H1 (cell line): ENCODE measurements around the gene BHMT. TPM values are rescaled to one million over a fixed set of nuclear protein-coding genes. Genes with fewer than 3 reads are reported as not detected.

Experiments used
- CTCF ChIA-PET: fragments of 300-600 bp; sonication (Branson Sonifier 250); formaldehyde crosslinking; loops from one replicate; lab custom pipeline; 2021; ENCODE audit not compliant: partially characterized antibody; lab: Charles Lee
- POLR2A ChIA-PET: fragments of 300-600 bp; sonication (Branson Sonifier 250); formaldehyde crosslinking; loops from one replicate; lab custom pipeline; 2021; ENCODE audit warnings: inconsistent platforms; ENCODE audit not compliant: partially characterized antibody; lab: Charles Lee
- DNase-seq, 2 experiments: peaks; one replicate each; pipeline versions ENCODE4 v3.0.0 to v3.0.0-alpha.2; 2010 to 2022; ENCODE audit warnings: low spot score in 2 of 2, low read depth in 1 of 2, mixed read lengths in 1 of 2
- FAIRE-seq: peaks from 2 replicates; lab custom pipeline; 2011; peaks lifted over from hg19 to GRCh38; lab: Jason Lieb, UNC
- H2AFZ ChIP-seq: 2 replicates; pipeline ENCODE4 v1.8.1; 2012; ENCODE audit warnings: low read length, inconsistent platforms
- H2AK5ac ChIP-seq: 2 replicates; pipeline ENCODE4 v1.6.1; 2013; ENCODE audit warnings: low read depth, low read length
- H2BK120ac ChIP-seq: replicated peaks from 2 replicates; pipeline ENCODE3; 2013; ENCODE audit warnings: low read depth, low read length, inconsistent platforms
- H2BK12ac ChIP-seq: 2 replicates; pipeline ENCODE4 v1.6.1; 2013; ENCODE audit warnings: low read depth, low read length
- H2BK15ac ChIP-seq: 2 replicates; pipeline ENCODE4 v1.6.1; 2013; ENCODE audit warnings: low read length
- H2BK20ac ChIP-seq: 2 replicates; pipeline ENCODE4 v1.6.1; 2013; ENCODE audit warnings: low read length
- H2BK5ac ChIP-seq: 2 replicates; pipeline ENCODE4 v1.6.1; 2013; ENCODE audit warnings: low read depth, low read length
- H3K14ac ChIP-seq: 2 replicates; pipeline ENCODE4 v1.6.1; 2013; ENCODE audit warnings: inconsistent platforms; ENCODE audit not compliant: insufficient read length
- H3K18ac ChIP-seq: 2 replicates; pipeline ENCODE4 v1.6.1; 2013; ENCODE audit warnings: low read length; ENCODE audit errors: extremely low read depth
- H3K23ac ChIP-seq: 2 replicates; pipeline ENCODE4 v1.6.1; 2013; ENCODE audit warnings: inconsistent platforms; ENCODE audit not compliant: insufficient read length
- H3K23me2 ChIP-seq: 2 replicates; pipeline ENCODE4 v1.6.1; 2013; ENCODE audit warnings: low read depth, low read length
- H3K27ac ChIP-seq: 2 replicates; pipeline ENCODE4 v1.6.1; 2011; ENCODE audit warnings: low read depth, low read length, inconsistent platforms
- H3K27me3 ChIP-seq, 4 experiments: replicated peaks in 1 of 4; 1 replicate in 1 of 4; 2 replicates in 3 of 4; pipeline versions ENCODE4 v1.6.1 to v1.8.1; 2011 to 2013; ENCODE audit warnings: low read length in 3 of 4, mild to moderate bottlenecking in 3 of 4, inconsistent platforms in 2 of 4, mixed read lengths in 2 of 4, moderate library complexity in 1 of 4; ENCODE audit not compliant: control insufficient read depth in 3 of 4, insufficient read depth in 3 of 4; ENCODE audit errors: extremely low read depth in 1 of 4
- H3K36me3 ChIP-seq, 4 experiments: 2 replicates each; pipeline versions ENCODE4 v1.6.1 to v1.8.1; 2011 to 2013; ENCODE audit warnings: mild to moderate bottlenecking in 4 of 4, low read length in 3 of 4, moderate library complexity in 2 of 4, control low read depth in 1 of 4, inconsistent platforms in 1 of 4; ENCODE audit not compliant: insufficient read depth in 4 of 4, control insufficient read depth in 2 of 4
- H3K4ac ChIP-seq: replicated peaks from 2 replicates; pipeline ENCODE3; 2013; ENCODE audit warnings: low read length, low read depth, mixed read lengths, inconsistent platforms; ENCODE audit not compliant: insufficient read length
- H3K4me1 ChIP-seq, 4 experiments: replicated peaks in 1 of 4; 1 replicate in 1 of 4; 2 replicates in 3 of 4; pipeline versions ENCODE4 v1.6.1 to v1.8.1; 2011 to 2013; ENCODE audit warnings: low read length in 3 of 4, inconsistent platforms in 2 of 4, mixed read lengths in 1 of 4; ENCODE audit not compliant: insufficient read depth in 4 of 4, control insufficient read depth in 3 of 4
- H3K4me2 ChIP-seq, 2 experiments: 2 replicates each; pipeline versions ENCODE4 v1.6.1 to v1.8.1; 2011 to 2013; ENCODE audit warnings: low read depth in 2 of 2, low read length in 2 of 2, control low read depth in 1 of 2, inconsistent platforms in 1 of 2, mild to moderate bottlenecking in 1 of 2; ENCODE audit not compliant: insufficient read depth in 1 of 2
- H3K4me3 ChIP-seq, 4 experiments: fragments of 200-600, 300-600 bp in 1 of 4; sonication (generic), shearing (Covaris generic), sonication (Bioruptor Twin) in 1 of 4; 2 replicates each; pipeline versions ENCODE4 v1.5.1 to v1.8.1; 2011 to 2016; ENCODE audit warnings: low read length in 4 of 4, low read depth in 3 of 4, control low read depth in 2 of 4, inconsistent platforms in 2 of 4, mild to moderate bottlenecking in 2 of 4, mixed read lengths in 1 of 4, moderate library complexity in 1 of 4; ENCODE audit not compliant: insufficient read depth in 2 of 4; ENCODE audit errors: extremely low read depth in 1 of 4
- H3K56ac ChIP-seq: replicated peaks from 2 replicates; pipeline ENCODE3; 2013; ENCODE audit warnings: low read depth, mild to moderate bottlenecking, mixed read lengths, low read length, inconsistent platforms; ENCODE audit not compliant: insufficient read length
- H3K79me1 ChIP-seq: 2 replicates; pipeline ENCODE4 v1.6.1; 2013; ENCODE audit warnings: low read depth, low read length, control low read depth
- H3K79me2 ChIP-seq, 2 experiments: 2 replicates each; pipeline versions ENCODE4 v1.6.1 to v1.8.1; 2012 to 2013; ENCODE audit warnings: low read length in 2 of 2, mild to moderate bottlenecking in 2 of 2, inconsistent platforms in 1 of 2; ENCODE audit not compliant: insufficient read depth in 2 of 2, control insufficient read depth in 1 of 2
- H3K9ac ChIP-seq, 4 experiments: replicated peaks in 1 of 4; 1 replicate in 1 of 4; 2 replicates in 3 of 4; pipeline versions ENCODE4 v1.6.1 to v1.8.1; 2011 to 2013; ENCODE audit warnings: low read depth in 3 of 4, low read length in 3 of 4, control low read depth in 2 of 4, mild to moderate bottlenecking in 2 of 4, moderate library complexity in 2 of 4, inconsistent platforms in 1 of 4; ENCODE audit errors: extremely low read depth in 1 of 4
- H3K9me3 ChIP-seq, 2 experiments: 2 replicates each; pipeline versions ENCODE4 v1.6.1 to v1.8.1; 2012 to 2013; ENCODE audit warnings: mild to moderate bottlenecking in 2 of 2, moderate library complexity in 2 of 2, control low read depth in 1 of 2, inconsistent platforms in 1 of 2, low read depth in 1 of 2, low read length in 1 of 2, mixed read lengths in 1 of 2; ENCODE audit not compliant: insufficient read depth in 2 of 2
- H4K20me1 ChIP-seq, 2 experiments: replicated peaks in 1 of 2; 2 replicates each; pipeline versions ENCODE3 to v1.8.1; 2011 to 2013; ENCODE audit warnings: inconsistent platforms in 2 of 2, low read length in 2 of 2, mild to moderate bottlenecking in 1 of 2; ENCODE audit not compliant: insufficient read depth in 2 of 2, control insufficient read depth in 1 of 2
- H4K5ac ChIP-seq: 2 replicates; pipeline ENCODE4 v1.6.1; 2013; ENCODE audit warnings: low read length, low read depth, mixed read lengths, inconsistent platforms; ENCODE audit not compliant: insufficient read length
- H4K8ac ChIP-seq: 2 replicates; pipeline ENCODE4 v1.8.0; 2013; ENCODE audit warnings: mild to moderate bottlenecking, moderate library complexity, low read length, inconsistent platforms; ENCODE audit not compliant: insufficient read depth; ENCODE audit errors: extremely low read depth
- H4K91ac ChIP-seq: replicated peaks from 2 replicates; pipeline ENCODE3; 2013; ENCODE audit warnings: low read length, mixed read lengths, inconsistent platforms; ENCODE audit not compliant: insufficient read length
- ATF3 ChIP-seq: IDR thresholded peaks from 2 replicates; pipeline ENCODE4 v1.6.1; 2011; ENCODE audit warnings: low read depth, mild to moderate bottlenecking, low read length; ENCODE audit not compliant: insufficient read depth
- BRCA1 ChIP-seq: IDR thresholded peaks from 2 replicates; pipeline ENCODE4 v1.6.1; 2012; ENCODE audit warnings: low read depth, low read length, improper control_type of control experiment
- CREB1 ChIP-seq: IDR thresholded peaks from 2 replicates; pipeline ENCODE4 v1.6.1; 2012; ENCODE audit warnings: inconsistent platforms
- POU5F1 ChIP-seq: IDR thresholded peaks from 2 replicates; pipeline ENCODE4 v1.6.1; 2011; ENCODE audit warnings: low read depth, mild to moderate bottlenecking, low read length, moderate library complexity
- RAD21 ChIP-seq, 2 experiments: IDR thresholded peaks in 1 of 2; conservative IDR thresholded peaks in 1 of 2; 2 replicates each; pipeline ENCODE4 v1.6.1; 2011; ENCODE audit warnings: low read depth in 2 of 2, low read length in 2 of 2, improper control_type of control experiment in 1 of 2, inconsistent platforms in 1 of 2, mild to moderate bottlenecking in 1 of 2, moderate library complexity in 1 of 2
- TBP ChIP-seq: IDR thresholded peaks from 2 replicates; pipeline ENCODE4 v1.6.1; 2011; ENCODE audit warnings: low read depth, low read length, improper control_type of control experiment
- WGBS, 2 experiments: shearing (Covaris generic) in 1 of 2; methylation state at CpG; one replicate each; pipeline versions ENCODE4 v1.1.6 to v1.1.7; 2013 to 2015; ENCODE audit warnings: low lambda C conversion rate in 2 of 2, mixed read lengths in 2 of 2, inconsistent platforms in 1 of 2, low coverage in 1 of 2, missing lambda C conversion rate in 1 of 2; ENCODE audit not compliant: insufficient replicate concordance in 2 of 2, insufficient coverage in 1 of 2, insufficient read length in 1 of 2; ENCODE audit errors: extremely low coverage in 1 of 2, missing lambda C conversion rate in 1 of 2; 5-methylcytosine and 5-hydroxymethylcytosine counted together
- polyA plus RNA-seq, 7 experiments: library from polyadenylated mRNA; depleted of rRNA in 3 of 7; stranded (reverse) in 5 of 7; unstranded in 2 of 7; fragments of >200 nt in 5 of 7; fragments of 200-250 nt in 2 of 7; gene quantifications; 1 replicate in 5 of 7; 2 replicates in 1 of 7; 4 replicates in 1 of 7; pipeline versions ENCODE4 v1.2.1 to v1.2.3, GENCODE V29; 2011 to 2013; ENCODE audit warnings: missing spikeins in 2 of 7, mixed read lengths in 2 of 7
- total RNA-seq: library from RNA; stranded (reverse); fragmentation: NEBNext Ultra II Directional; extraction: Animal tissue kit (Norgen Biotek cat#: 25700); gene quantifications from 2 replicates; pipeline ENCODE4 v1.2.1, GENCODE V29; 2021

BHMT gene
- total and polyA plus RNA-seq, 2 of the 8 experiments (the other 6 are each of a cell fraction or from before 2014, with no cell fraction given): 0.54 to 1.6 TPM

GRCh38 chr5:79124607-79125006, 13.0 kb downstream of the BHMT start:
- Histone ChIP-seq H3K27me3 (no peaks in the 10 kb centered on the region), H3K36me3 (no peaks in the 10 kb centered on the region), H3K4me2 (no peak overlapping the region), H3K14ac (no peak overlapping the region), H4K20me1 (no peaks in the 10 kb centered on the region), H3K23me2 (no peaks in the 10 kb centered on the region), H3K4ac (no peak overlapping the region), H3K56ac (no peak overlapping the region), H2BK120ac (no peak overlapping the region), H3K79me2 (no peaks in the 10 kb centered on the region), H4K5ac (no peak overlapping the region), H2AFZ (no peak overlapping the region), H3K9ac (no peak overlapping the region), H2BK12ac (no peak overlapping the region), H3K18ac (no peak overlapping the region), H3K27ac (no peak overlapping the region), H3K79me1 (no peaks in the 10 kb centered on the region), H4K8ac (no peak overlapping the region), H3K23ac (no peak overlapping the region), H2BK20ac (no peak overlapping the region), H3K9me3 (no peaks in the 10 kb centered on the region), H3K4me1 (no peaks in the 10 kb centered on the region), H2BK15ac (no peak overlapping the region), H3K4me3 (no peak overlapping the region), H4K91ac (no peak overlapping the region), H2AK5ac (no peak overlapping the region), H2BK5ac (no peak overlapping the region)
- POLR2A ChIA-PET: no interaction called here
- FAIRE-seq (no peak), DNase-seq (no peak)
- CTCF ChIA-PET: interaction anchor here (0.6 to 4.2 kb wide), 2 partner anchors 100 to 804 kb away, joined by 3 to 13 read pairs; no protein-coding TSS in a partner anchor
- WGBS, 2 experiments: 76% methylated on average over 1 of the region's 1 CpG; no CpG with 5 or more reads in 1 of the 2 experiments
- TF ChIP-seq CREB1: no peak
- no peak for TF ChIP-seq POU5F1
- TF ChIP-seq BRCA1: no peak
- TF ChIP-seq TBP: no peak
- TF ChIP-seq ATF3: no peak
- TF ChIP-seq RAD21 (IDR thresholded peaks at IDR 0.05 in 1 of 2, conservative IDR thresholded peaks at IDR 0.05 in 1 of 2; ENCODE audit: low read depth in 2 of 2, low read length in 2 of 2): no peak
